A673 (cell line): ENCODE measurements around the gene MSRB3.

Source experiments
- EZH2 ChIP-seq: fragments of 200-600 bp; sonication (generic); IDR thresholded peaks from 2 replicates; pipeline ENCODE4 v1.6.1; 2017; ENCODE audit warnings: borderline replicate concordance, low read depth, mild to moderate bottlenecking, mixed read lengths, antibody characterized with exemption, low read length; ENCODE audit not compliant: poor library complexity, severe bottlenecking
- TF ChIP-seq, protein P1 (sequence below): fragments of 300-800, 200-600 bp; sonication (generic); conservative IDR thresholded peaks from 2 replicates; pipeline ENCODE4 v1.5.1; 2017; ENCODE audit warnings: low read depth, mild to moderate bottlenecking, antibody characterized with exemption, low read length, moderate library complexity, mixed read lengths

DNA sequence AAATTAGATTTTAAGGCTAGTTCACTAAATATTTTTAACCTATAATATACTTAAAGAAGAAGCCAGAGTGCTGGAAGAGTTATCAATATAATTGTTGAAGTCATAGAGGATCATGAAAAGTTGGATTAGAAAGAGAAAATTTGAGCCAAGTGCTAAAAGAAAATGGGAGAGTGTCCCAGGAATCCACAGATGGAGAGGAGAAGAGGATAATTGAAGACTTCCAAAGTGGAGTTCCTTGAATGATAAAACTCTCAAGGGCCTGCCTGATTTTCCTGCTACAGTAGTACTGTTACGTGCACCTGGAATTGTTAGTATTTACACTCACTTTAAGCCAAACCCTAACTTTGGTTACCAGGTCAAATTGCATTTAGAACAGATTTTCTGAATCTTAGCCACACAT, 113.2 kb downstream of the MSRB3 start:
- TF ChIP-seq, protein P1, sequence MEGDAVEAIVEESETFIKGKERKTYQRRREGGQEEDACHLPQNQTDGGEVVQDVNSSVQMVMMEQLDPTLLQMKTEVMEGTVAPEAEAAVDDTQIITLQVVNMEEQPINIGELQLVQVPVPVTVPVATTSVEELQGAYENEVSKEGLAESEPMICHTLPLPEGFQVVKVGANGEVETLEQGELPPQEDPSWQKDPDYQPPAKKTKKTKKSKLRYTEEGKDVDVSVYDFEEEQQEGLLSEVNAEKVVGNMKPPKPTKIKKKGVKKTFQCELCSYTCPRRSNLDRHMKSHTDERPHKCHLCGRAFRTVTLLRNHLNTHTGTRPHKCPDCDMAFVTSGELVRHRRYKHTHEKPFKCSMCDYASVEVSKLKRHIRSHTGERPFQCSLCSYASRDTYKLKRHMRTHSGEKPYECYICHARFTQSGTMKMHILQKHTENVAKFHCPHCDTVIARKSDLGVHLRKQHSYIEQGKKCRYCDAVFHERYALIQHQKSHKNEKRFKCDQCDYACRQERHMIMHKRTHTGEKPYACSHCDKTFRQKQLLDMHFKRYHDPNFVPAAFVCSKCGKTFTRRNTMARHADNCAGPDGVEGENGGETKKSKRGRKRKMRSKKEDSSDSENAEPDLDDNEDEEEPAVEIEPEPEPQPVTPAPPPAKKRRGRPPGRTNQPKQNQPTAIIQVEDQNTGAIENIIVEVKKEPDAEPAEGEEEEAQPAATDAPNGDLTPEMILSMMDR, result no peak
- no peak for TF ChIP-seq EZH2
